Activated CD4-positive, alpha-beta T cell treated with anti-CD3 and anti-CD28 coated beads, Interleukin-2, amount 50 U/mL, for 4 hours (primary cell): ENCODE measurements around the gene APBB1IP.
"Not testable (repeated sequence)": the region's sequence is repeated elsewhere in the genome, so short reads cannot be mapped to it uniquely, and the experiment has no call there.

Source experiments
- DNase-seq, 2 experiments: peaks; one replicate each; pipeline ENCODE4 v3.0.0-alpha.2; 2020

Gene APBB1IP

DNA sequence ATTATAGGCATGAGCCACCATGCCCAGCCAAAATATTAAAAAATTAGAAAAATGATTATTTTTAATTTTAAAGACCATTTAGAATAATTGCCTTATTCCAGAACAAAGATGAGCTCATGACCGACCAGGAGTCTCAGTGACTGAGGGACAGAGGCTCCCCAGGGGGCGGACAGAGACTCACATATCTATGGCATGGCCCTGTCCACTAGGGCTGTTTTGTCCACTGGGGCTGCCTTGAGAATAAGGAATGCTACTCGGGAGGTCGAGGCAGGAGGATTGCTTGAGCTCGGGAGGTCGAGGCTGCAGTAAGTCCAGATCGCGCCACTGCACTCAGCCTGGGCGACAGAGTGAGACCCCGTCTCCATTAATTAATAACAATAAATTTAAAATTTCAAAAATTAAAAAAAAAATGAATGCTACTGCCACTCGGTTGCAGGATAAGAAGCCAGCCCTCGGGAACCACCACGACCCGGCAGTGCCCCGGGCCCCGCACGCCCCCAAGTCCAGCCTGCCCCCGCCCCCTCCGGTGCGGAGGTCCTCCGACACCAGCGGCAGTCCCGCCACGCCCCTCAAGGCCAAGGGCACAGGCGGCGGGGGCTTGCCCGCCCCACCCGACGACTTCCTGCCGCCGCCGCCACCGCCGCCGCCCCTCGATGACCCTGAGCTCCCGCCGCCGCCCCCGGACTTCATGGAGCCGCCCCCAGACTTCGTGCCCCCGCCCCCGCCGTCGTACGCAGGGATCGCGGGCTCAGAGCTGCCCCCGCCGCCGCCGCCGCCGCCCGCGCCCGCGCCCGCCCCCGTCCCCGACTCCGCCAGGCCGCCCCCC lies 128.6 kb downstream of the APBB1IP start:
- DNase-seq, result no peak

DNA sequence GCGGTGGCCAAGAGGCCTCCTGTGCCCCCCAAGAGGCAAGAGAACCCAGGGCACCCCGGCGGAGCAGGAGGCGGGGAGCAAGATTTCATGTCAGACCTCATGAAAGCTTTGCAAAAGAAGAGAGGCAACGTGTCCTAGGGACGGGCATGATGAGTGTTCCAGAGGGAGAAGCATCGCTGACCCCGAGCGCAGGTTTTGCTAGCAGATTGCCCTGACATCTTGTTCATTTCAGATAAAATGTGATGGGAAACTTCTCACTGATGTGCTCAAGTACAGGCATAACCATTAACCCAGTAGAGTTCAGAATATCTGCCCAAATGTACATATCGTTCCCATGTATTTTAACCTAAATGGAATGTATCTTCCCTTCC lies 129.2 kb downstream of the APBB1IP start:
- DNase-seq, result no peak

DNA sequence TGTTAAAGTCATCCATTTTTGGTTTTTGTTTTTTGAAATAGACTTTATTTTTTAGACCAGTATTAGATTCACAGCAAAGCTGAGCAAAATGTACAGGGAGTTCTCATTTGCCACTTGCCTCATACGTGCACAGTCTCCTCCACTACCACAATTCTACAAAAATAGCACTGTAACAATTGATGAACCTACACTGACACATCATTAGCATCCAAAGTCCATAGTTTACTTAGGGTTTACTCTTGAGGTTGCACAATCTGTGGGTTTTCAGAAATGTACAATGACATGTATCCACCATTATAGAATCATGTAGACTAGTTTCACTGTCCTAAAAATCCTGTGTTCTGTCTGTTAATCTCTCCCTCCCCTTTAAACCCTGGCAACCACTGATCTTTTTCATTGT lies 133.5 kb downstream of the APBB1IP start:
- DNase-seq, result no peak

DNA sequence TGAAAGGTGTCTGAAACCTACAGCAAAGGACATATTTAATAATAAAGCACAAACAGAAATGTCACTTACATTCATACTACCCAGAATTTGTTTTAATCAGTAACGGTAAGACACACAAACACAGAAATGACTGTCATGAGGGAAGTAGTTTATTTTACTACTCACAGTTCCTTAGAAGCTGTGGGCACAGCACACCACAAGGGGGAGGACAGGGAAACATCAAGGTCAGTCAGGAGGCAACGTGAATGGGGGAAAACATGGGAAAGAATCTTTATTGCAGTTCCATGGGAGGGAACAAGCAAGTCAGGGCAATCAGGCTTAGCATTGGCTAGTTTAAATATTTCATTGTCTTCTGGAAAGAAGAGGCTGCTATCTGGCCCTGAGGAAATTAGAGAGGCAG lies 135.5 kb downstream of the APBB1IP start:
- no peak for DNase-seq

DNA sequence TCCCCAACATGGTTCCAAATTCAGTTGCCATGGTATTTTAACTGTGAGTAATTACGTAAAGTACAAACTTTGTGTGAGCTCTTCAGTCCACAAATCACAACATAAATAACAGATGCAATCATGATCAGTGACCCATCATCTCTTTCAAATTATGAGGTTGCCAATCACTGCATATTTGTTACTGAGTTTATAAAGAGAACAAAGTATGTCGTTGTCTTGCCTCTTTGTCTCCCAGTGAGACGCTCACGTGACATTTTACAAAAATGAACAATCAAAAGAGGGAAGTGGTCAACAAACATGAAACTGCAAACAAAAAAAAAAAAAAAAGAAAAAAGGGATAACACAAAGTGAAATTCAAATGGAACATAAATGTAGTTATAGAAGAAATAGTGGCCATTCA lies 136.6 kb downstream of the APBB1IP start:
- no peak for DNase-seq

DNA sequence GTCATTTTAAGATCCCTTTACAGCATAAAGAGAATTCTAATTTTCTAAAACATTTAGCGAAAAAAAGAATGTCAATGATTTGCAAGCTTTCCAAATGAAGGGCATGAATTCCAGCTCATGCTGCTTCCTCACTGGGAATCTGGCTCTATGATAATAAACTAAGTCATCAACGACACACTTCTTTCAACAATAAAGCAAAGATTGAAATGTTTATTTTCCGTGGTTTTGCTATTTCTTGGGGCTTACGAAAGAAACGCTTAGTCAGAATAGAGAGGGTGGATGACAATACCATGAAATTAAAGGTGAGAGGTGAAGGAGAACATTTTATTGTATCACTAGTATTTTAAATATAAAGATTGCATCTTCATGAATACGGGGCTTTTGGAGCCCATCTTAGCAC lies 140.2 kb downstream of the APBB1IP start:
- not testable (repeated sequence) for DNase-seq

DNA sequence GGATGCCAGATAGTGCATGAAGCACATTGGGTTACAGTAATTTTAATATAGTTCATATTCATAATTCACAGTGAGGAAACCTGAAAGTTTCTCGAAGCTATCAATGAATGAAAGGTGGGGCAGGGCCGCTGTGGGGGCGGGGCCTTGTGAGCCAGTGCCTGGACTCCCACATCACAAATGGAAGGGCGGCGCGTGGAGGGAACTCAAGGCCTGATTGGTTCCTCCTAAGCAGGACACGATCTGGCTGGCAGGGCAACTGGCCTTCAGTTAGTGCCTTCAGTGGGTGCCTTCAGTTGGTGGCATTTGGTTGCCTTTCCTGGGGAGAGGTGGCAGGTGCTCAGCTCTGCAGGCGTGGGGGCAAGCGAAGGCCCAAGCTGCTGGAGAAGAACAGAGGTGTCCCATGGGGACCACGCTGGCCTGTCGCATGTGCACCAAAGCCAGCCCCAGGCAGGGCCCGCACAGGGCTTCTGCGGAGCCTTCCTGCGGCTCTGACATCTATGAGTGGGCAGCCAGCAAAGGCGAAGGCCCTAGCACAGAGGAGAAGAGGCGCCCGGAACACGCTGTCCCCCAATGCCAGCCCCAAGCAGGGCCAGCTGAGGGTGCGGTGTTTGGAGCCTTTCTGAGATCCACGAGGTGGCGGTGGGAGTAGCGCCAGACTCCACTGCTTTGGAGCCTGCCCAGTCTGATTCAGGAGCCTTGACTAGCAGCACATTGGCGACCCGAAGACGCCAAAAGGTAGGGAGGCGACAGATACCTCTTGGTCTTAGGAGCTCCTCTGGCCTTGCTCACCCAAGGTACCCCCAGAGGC lies 141.3 kb downstream of the APBB1IP start:
- DNase-seq, result no peak

DNA sequence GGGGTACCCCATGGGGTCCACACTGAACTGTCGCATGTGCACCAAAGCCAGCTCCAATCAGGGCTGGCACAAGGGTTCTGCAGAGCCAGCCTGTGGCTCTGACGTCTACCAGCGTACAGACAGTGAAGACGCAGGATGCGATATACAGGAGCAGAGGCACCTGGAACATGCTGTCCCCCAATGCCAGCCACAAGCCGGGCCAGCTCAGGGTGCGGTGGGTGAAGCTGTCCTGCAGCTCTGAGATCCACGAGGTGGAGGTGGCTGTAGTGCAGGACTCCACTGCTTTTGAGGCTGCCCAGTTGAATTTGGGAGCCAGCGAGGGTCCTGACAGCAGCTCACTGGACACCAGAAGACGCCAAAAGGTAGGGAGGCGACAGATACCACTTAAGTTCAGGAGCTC lies 148.1 kb downstream of the APBB1IP start:
- no peak for DNase-seq

DNA sequence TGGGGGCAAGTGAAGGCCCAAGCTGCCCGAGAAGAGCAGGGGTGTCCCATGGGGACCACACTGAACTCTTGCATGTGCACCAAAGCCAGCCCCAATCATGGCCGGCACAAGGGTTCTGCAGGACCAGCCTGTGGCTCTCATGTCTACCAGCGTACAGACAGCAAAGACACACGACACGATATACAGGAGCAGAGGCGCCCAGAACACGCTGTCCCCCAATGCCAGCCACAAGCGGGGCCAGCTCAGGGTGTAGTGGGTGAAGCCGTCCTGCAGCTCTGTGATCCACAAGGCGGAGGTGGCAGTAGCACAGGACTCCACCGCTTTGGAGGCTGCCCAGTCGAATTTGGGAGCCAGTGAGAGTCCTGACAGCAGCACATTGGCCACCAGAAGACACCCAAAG lies 150.5 kb downstream of the APBB1IP start:
- no peak for DNase-seq

DNA sequence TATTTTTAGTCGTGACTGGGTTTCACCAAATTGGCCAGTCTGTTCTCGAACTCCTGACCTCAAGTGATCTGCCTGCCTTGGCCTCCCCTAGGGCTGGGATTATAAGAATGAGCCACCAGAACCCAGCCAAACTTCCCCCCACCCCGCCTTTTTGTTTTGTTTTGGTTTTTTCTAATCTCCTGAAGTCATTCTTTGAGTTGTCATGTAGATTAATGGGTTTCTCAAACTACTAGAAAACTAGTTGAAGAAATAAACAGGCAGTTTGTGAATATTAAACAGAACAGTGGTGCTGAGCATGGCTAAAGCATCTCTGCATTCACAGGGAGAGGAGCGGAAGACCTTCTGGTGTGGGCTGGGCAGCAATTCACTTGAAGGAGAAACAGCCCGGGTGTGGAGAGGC lies 151.7 kb downstream of the APBB1IP start:
- not testable (repeated sequence) for DNase-seq

DNA sequence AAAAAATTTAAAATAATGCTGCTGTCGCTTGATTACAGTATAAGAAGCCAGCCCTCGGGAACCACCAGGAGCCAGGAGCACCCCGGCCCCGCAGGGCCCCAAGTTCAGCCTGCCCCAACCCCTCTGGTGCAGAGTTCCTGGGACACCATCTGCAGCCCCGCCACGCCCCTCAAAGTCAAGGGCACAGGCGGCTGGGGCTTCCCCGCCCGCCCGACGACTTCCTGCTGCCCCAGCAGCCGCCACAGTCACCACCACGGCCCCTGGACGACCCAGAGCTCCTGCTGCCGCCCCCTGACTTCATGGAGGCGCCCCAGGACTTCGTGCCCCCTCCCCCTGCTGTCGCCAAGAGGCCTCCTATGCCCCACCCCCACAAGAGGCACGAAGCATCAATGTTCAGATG lies 155.8 kb downstream of the APBB1IP start:
- no peak for DNase-seq

DNA sequence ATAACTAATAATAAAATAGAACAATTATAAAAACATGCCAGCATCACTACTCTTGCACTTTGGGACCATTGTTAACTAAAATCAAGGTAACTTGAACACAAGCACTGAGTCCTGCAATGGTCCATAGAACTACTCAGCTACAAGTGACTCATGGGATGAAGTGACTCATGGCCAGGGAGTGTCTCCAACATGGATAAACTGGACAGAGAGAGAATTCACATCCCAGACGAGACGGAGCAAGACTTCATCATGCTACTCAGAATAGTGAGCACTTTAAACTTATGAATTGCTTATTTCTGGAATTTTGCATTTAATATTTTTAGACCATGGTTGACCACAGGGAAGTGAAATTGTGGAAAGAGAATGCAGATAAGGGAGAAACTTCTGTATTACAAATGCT lies 165.1 kb downstream of the APBB1IP start:
- DNase-seq, result not testable (repeated sequence)

DNA sequence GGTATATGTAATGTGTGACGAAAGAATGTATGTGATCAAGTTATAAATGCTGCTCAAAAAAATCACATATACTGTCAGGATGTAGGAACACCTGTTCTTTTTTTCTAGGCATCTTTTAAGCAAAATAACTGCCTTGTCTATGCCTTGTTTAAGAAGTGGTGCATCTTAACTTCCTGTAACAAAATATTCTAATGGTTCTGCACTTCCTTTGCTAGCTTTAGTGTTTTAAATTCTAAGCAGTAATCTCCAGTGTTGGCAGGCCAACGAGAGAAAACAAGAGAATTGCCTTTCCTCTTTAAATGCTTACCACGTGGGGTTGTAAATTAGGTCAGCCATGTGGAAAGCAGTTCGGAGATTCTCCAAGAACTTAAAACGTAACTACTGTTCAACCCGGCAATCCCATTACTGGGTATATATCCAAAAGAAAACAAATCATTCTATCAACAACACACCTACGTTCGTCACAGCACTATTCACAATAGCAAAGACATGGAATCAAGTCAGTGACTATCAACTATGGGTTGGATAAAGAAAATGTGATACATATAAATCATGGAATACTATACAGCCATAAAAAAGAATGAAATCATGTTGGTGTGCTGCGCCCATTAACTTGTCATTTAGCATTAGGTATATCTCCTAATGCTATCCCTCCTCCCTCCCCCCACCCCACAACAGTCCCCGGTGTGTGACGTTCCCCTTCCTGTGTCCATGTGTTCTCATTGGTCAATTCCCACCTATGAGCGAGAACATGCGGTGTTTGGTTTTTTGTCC lies 166.4 kb downstream of the APBB1IP start:
- not testable (repeated sequence) for DNase-seq

DNA sequence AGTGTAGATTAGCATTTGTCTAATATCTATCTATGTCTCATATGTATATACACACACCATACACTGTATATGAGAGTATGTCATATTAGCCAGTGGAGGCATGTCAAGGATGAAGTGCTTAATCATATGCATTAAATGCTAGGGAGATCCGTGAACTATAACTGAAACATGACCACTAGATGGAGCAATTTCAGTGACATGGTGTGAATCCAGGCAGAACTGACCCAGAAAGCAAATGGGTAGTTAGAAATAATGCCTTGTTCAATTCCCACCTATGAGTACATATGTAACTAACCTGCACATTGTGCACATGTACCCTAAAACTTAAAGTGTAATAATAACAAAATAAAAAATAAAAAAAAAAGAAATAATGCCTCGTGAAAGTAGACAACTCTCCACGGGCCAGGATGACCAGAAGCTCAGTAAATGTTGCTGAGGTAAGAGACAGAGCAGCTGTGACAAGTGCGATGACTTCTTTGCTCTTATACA lies 168.3 kb downstream of the APBB1IP start:
- not testable (repeated sequence) for DNase-seq

DNA sequence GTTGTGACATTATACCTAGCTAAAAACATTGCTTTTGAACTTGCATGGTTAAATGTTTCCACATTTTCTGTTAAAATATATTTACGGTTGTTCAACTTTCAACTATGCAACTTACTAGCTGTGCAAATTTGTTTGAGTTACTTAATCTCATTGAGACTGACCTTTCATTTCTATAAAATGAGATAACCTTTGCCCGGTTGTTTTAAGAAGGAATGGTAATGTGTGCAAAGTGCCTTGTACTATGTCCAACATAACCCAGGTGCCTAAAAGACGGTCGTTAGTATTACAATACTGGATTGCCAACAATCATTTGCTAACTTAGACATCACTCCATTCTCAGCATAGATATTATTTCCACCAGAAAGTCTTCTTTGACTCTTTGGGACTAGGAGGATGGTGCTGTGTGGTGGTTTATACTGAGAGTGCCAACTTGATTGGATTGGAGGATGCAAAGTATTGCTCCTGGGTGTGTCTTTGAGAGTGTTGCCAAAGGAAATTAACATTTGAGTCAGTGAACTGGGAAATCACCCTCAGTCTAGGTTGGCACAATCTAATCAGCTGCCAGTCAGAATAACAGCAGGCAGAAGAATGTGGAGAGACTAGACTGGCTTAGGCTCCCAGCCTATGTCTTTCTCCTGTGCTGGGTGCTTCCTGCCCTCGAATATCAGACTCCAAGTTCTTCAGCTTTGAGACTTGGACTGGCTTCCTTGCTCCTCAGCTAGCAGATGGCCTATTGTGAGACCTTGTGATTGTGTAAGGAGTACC lies 174.2 kb downstream of the APBB1IP start:
- DNase-seq, result no peak
